HG03097 (cell line): ENCODE data around the gene AMN1.

Experiments
- ATAC-seq: cut with Tn5 transposase; IDR thresholded peaks from one replicate; pipeline ENCODE4 v1.9.1; 2021; ENCODE audit not compliant: unreplicated experiment, low FRiP score

Gene AMN1

DNA sequence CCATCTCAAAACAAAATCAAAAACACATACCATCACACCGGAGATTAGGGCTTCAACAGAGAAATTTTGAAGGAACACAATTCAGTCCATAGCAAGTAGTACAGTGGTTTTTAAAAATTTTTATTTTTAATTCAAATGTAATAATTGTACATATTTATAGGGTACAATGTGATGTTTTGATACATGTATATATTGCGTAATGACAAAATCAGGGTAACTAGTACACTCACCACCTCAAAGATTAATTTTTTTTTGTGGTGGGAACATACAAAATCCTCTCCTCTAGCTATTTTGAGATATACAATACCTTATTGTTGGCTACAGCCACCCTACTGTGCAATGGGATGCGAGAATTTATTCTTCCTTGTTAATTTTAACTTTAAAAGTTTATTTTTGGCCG is 95.4 kb downstream of the AMN1 start:
- no peak for ATAC-seq

DNA sequence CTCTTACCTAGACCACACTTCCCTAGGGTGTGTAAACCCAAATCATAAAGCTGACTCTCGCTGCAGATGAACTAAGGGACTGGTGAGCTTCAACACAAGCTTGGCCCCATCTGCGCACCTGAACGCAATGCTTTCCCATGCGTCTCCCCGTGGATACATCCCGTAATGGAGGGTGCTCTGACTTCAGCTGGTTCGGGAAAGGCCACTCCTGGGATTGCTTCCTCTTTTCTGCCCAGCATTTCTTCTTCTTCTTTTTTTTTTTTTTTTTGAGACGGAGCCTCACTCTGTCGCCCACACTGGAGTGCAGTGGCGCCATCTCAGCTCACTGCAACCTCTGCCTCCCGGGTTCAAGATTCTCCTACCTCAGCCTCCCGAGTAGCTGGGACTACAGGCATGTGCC is 97.0 kb downstream of the AMN1 start:
- no peak for ATAC-seq

DNA sequence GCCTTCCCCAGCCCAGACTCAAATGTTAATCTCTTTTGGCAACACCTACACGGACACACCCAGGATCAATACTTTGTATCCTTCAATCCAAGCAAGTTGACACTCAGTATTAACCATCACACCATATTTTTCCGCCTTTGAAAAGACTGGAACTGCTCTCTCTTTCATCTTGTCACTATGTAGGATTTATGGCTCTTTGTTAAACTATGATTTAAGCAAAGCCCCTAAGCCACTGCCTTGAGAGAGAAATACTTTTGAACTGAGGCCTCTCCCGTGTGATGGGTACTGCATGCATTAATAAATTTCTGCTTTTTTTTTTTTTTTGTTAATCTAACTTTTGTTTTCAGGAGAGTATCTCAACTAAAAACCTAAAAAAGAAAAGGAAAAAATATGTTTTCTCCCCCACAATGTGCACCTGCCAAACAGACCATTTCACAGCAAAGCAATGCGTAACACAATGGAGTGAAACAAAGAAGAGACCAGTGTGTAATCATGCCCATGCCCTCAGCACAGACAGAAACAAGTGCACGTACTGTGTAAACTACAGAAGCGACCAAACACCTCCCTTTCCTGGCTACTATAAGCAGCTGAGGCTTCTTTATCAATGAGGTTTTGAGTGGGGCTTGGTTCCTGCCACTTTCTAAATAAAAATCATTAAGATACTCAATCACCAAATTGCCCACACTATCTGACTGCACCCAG is 97.6 kb downstream of the AMN1 start:
- ATAC-seq = no peak

DNA sequence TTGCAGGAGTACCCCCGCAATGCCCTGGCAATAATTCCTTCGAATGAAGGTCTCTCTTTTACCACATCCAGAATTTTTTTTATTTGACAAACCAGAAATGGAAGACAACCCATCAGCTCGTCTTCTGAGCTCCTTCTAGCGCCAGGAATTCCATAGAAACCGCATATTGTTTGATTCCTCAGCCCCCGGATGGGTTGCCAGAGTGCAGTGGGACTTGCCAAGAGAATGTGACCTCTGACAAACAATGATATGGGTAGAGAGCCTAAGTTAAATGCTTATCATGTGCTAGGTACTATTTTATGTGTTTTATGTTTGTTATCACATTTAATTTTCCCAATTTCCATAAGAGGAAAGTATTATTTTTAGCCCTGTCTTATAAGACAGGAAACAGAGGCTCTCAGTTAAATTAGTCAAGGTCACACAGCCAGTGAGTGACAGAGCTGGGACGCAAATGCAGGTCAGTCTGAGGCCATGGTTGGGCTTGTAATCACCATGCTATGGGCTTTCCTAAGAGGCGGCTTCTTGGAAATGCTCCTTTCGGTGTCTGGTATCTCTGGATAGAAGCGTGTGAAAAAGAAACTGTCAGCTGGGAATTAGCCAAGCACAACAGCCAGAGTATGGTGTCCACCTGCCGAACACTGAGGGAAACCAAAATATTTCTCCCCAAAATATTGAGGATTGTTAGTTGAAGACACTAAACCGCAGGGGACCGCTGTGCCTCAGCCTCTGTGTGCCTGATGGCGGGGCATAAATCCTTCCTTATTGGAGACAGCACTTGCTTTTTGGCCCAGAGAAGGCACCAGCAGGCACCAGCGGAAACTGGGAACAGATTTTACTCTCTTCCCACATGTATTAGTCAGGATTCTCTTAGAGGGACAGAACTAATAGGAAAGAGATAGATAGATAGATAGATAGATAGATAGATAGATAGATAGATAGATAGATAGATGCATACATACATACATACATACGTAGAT is 98.8 kb downstream of the AMN1 start:
- no peak for ATAC-seq

DNA sequence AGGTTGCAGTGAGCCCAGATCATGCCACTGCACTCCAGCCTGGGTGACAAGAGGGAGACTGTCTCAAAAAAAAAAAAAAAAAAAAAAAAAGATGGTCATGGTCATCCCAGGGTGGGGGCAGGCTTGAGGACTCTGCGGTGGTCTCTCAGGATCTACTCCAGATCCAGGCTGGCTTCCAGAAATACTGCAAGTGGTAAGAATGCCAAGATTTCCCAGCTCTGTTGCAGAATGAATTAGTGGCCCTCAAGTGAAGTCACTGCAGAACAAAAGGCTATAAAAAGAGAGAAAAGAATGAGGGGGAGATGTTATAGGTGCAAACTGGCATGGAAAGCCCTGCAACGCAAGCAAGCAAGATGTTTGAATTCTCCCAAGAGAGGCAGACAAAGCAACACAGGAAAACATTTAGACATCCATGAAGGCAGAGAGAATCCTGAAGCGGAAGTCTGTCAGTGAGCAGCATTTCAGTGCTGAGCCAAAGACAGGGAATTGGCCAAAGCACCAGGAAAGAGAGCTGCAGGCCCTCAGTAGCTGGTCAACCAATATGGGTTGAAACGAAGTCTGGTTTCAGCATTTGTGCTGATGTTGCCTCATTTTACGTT is 101.3 kb downstream of the AMN1 start:
- ATAC-seq = no peak

DNA sequence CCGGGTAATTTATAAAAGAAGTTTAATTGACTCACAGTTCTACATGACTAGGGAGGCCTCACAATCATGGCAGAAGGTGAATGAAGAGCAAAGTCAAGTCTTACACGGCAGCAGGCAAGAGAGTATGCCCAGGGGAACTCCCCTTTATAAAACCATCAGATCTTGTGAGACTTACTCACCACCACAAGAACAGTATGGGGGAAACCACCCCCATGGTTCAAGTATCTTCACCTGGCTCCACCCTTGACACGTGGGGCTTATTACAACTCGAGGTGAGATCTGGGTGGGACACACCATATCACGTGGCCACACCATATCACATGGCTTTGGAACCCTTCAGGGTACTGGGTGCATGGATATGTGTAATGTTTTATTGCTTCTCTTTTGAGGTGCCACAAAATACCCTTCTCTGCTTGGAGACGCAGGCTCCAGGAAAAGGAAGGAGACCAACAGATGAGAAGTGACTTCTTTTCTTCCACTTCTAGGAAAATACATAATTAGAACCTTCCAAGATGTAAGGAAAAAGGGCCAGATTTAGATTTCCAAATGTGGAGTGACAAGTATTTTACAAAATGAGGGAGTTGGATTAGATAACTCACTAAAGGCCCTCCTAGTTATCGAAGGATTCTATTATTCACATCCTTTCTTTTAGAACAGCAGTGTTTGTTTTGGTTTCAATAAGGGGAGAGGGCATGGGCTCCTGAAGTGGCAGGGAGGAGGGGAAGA is 102.4 kb downstream of the AMN1 start:
- ATAC-seq = no peak

DNA sequence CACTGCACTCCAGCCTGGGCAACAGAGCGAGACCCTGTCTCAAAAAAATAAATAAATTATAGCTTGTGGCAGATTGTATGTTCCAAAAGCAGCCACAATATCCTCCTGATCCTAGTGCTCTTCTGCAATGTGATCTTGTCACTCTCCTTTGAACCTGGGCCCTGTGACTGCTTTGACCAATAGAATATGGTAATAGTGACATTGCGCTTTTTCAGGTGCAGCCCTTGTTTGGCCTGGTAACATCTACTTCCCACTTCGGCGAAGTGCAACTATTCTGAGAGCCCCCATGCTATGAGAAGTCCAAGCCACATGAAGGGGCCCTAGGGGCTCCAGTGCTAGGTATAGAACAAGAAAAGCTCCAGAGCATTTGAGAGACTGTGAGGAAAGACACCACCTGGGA is 106.8 kb downstream of the AMN1 start:
- ATAC-seq = no peak
